Mesendoderm (in vitro differentiated cells): ENCODE data around the gene PLEKHJ1.
A peak's percentile ranks its signal among the peaks of the same experiment; 100 is the strongest.

Experiments
- DNase-seq: peaks from one replicate; pipeline ENCODE4 v3.0.0; 2013
- H2AK5ac ChIP-seq: 2 replicates; pipeline ENCODE4 v1.6.1; 2013; ENCODE audit warnings: low read length, inconsistent platforms
- H2BK120ac ChIP-seq: 2 replicates; pipeline ENCODE4 v1.6.1; 2013; ENCODE audit warnings: low read depth, mild to moderate bottlenecking, low read length, moderate library complexity, mixed read lengths
- H2BK15ac ChIP-seq: replicated peaks from 2 replicates; pipeline ENCODE4 v1.6.1; 2013; ENCODE audit warnings: low read depth, mild to moderate bottlenecking, moderate library complexity
- H2BK5ac ChIP-seq: 2 replicates; pipeline ENCODE4 v1.6.1; 2013; ENCODE audit warnings: low read length, inconsistent platforms
- H3K18ac ChIP-seq: 2 replicates; pipeline ENCODE4 v1.6.1; 2013; ENCODE audit warnings: mild to moderate bottlenecking, low read length, mixed read lengths
- H3K23ac ChIP-seq: one replicate; pipeline ENCODE4 v1.6.1; 2013; ENCODE audit warnings: low read length
- H3K27ac ChIP-seq: 2 replicates; pipeline ENCODE4 v1.5.1; 2013; ENCODE audit warnings: low read depth, mild to moderate bottlenecking, inconsistent platforms, low read length, moderate library complexity
- H3K27me3 ChIP-seq: 2 replicates; pipeline ENCODE4 v1.6.1; 2013; ENCODE audit warnings: low read length, control low read depth, mild to moderate bottlenecking, inconsistent platforms; ENCODE audit not compliant: insufficient read depth, poor library complexity
- H3K36me3 ChIP-seq: 2 replicates; pipeline ENCODE4 v1.6.1; 2013; ENCODE audit warnings: low read length, inconsistent platforms; ENCODE audit not compliant: control insufficient read depth, insufficient read depth
- H3K4ac ChIP-seq: one replicate; pipeline ENCODE4 v1.6.1; 2013; ENCODE audit warnings: low read depth, mild to moderate bottlenecking, low read length, moderate library complexity
- H3K4me1 ChIP-seq: 2 replicates; pipeline ENCODE4 v1.6.1; 2013; ENCODE audit warnings: low read depth, low read length, inconsistent platforms; ENCODE audit not compliant: control insufficient read depth
- H3K4me2 ChIP-seq: 2 replicates; pipeline ENCODE4 v1.6.1; 2013; ENCODE audit warnings: low read length
- H3K4me3 ChIP-seq: 2 replicates; pipeline ENCODE4 v1.5.1; 2013; ENCODE audit warnings: mild to moderate bottlenecking, low read length
- H3K56ac ChIP-seq: one replicate; pipeline ENCODE4 v1.6.1; 2013; ENCODE audit warnings: low read length
- H3K79me1 ChIP-seq: 2 replicates; pipeline ENCODE4 v1.6.1; 2013; ENCODE audit warnings: low read length, inconsistent platforms
- H3K79me2 ChIP-seq: 2 replicates; pipeline ENCODE4 v1.6.1; 2013; ENCODE audit warnings: mild to moderate bottlenecking, low read length; ENCODE audit not compliant: control insufficient read depth, insufficient read depth
- H3K9ac ChIP-seq: 2 replicates; pipeline ENCODE4 v1.6.1; 2013; ENCODE audit warnings: low read length, inconsistent platforms
- H4K5ac ChIP-seq: one replicate; pipeline ENCODE4 v1.6.1; 2013; ENCODE audit warnings: low read length
- H4K8ac ChIP-seq: one replicate; pipeline ENCODE4 v1.6.1; 2013; ENCODE audit warnings: low read depth, mild to moderate bottlenecking, control low read depth, low read length, moderate library complexity
- WGBS: extraction: QIAGEN DNeasy Blood & Tissue Kit; methylation state at CpG from one replicate; pipeline ENCODE4 v1.1.7; 2013; ENCODE audit warnings: low lambda C conversion rate, missing lambda C conversion rate; ENCODE audit not compliant: insufficient coverage; ENCODE audit errors: extremely low coverage; 5-methylcytosine and 5-hydroxymethylcytosine counted together

PLEKHJ1 gene

GRCh38 chr19:2215281-2215751, 20.8 kb downstream of the PLEKHJ1 start:
- H4K8ac ChIP-seq, result no peak overlapping the region
- no peak overlapping the region for H2BK5ac ChIP-seq
- H3K18ac ChIP-seq, result no peak overlapping the region
- H2AK5ac ChIP-seq, result no peak overlapping the region
- WGBS, result no CpG with 5 or more reads among the region's 31 CpGs
- H3K9ac ChIP-seq, result no peak overlapping the region
- no peak overlapping the region for H3K56ac ChIP-seq
- no peak overlapping the region for H4K5ac ChIP-seq
- DNase-seq, result peak; percentile 26
- no peaks in the 10 kb centered on the region for H3K27me3 ChIP-seq
- no peaks in the 10 kb centered on the region for H3K79me1 ChIP-seq
- H2BK120ac ChIP-seq, result no peak overlapping the region
- no peak overlapping the region for H3K4me2 ChIP-seq
- peaks cover 11% of the 10 kb centered on the region for H3K36me3 ChIP-seq
- no peak overlapping the region for H3K23ac ChIP-seq
- H2BK15ac ChIP-seq, result no peak overlapping the region
- no peak overlapping the region for H3K4me3 ChIP-seq
- no peaks in the 10 kb centered on the region for H3K79me2 ChIP-seq
- H3K4ac ChIP-seq, result no peak overlapping the region
- no peaks in the 10 kb centered on the region for H3K4me1 ChIP-seq
- H3K27ac ChIP-seq, result no peak overlapping the region

GRCh38 chr19:2214251-2214650, 21.9 kb downstream of the PLEKHJ1 start:
- peaks cover 11% of the 10 kb centered on the region for H3K36me3 ChIP-seq

DNA sequence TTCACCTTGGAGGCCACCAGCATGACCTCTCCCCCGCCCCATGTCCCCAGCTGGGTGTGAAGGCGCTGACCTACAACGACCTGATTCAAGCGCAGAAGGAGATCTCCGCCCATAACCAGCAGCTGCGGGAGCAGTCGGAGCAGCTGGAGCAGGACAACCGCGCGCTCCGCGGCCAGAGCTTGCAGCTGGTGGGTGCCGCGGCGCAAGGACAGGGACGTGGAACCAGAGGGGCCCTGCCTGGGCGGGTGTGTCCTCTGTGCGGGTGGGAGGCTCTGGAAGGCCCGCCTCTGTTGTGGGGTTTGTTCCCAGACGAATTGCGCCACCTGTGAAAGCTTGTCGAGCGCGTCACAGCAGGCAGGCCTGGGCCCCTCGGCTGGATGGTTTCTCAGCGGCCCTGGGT, 22.3 kb downstream of the PLEKHJ1 start:
- Histone ChIP-seq H3K27me3 (no peaks in the 10 kb centered on the region), H3K79me2 (no peaks in the 10 kb centered on the region), H4K8ac (no peak overlapping the region), H3K79me1 (no peaks in the 10 kb centered on the region), H2AK5ac (no peak overlapping the region), H3K27ac (no peak overlapping the region), H2BK120ac (no peak overlapping the region), H3K23ac (no peak overlapping the region), H3K36me3 (peaks cover 11% of the 10 kb centered on the region), H3K18ac (no peak overlapping the region), H2BK5ac (no peak overlapping the region), H2BK15ac (no peak overlapping the region), H3K4me3 (no peak overlapping the region), H4K5ac (no peak overlapping the region), H3K4me2 (no peak overlapping the region), H3K56ac (no peak overlapping the region), H3K4ac (no peak overlapping the region), H3K9ac (no peak overlapping the region), H3K4me1 (no peaks in the 10 kb centered on the region)
- no CpG with 5 or more reads among the region's 26 CpGs for WGBS
- DNase-seq, result no peak

More at GRCh38 chr19:2214251-2214650, 21.9 kb downstream of the PLEKHJ1 start:
- H3K27me3 ChIP-seq, result no peaks in the 10 kb centered on the region
- H3K27ac ChIP-seq, result no peak overlapping the region
- H2AK5ac ChIP-seq, result no peak overlapping the region
- H3K4me3 ChIP-seq, result no peak overlapping the region
- no peak overlapping the region for H2BK120ac ChIP-seq
- no peak overlapping the region for H3K4me2 ChIP-seq
- H2BK5ac ChIP-seq, result no peak overlapping the region
- no peak overlapping the region for H2BK15ac ChIP-seq
- H3K9ac ChIP-seq, result no peak overlapping the region
- no peaks in the 10 kb centered on the region for H3K79me1 ChIP-seq
- no peaks in the 10 kb centered on the region for H3K79me2 ChIP-seq
- H4K5ac ChIP-seq, result no peak overlapping the region
- H3K56ac ChIP-seq, result no peak overlapping the region
- H3K18ac ChIP-seq, result no peak overlapping the region
- H3K4me1 ChIP-seq, result no peaks in the 10 kb centered on the region
- no CpG with 5 or more reads among the region's 17 CpGs for WGBS
- H3K23ac ChIP-seq, result no peak overlapping the region
- H3K4ac ChIP-seq, result no peak overlapping the region
- no peak for DNase-seq
- no peak overlapping the region for H4K8ac ChIP-seq

DNA sequence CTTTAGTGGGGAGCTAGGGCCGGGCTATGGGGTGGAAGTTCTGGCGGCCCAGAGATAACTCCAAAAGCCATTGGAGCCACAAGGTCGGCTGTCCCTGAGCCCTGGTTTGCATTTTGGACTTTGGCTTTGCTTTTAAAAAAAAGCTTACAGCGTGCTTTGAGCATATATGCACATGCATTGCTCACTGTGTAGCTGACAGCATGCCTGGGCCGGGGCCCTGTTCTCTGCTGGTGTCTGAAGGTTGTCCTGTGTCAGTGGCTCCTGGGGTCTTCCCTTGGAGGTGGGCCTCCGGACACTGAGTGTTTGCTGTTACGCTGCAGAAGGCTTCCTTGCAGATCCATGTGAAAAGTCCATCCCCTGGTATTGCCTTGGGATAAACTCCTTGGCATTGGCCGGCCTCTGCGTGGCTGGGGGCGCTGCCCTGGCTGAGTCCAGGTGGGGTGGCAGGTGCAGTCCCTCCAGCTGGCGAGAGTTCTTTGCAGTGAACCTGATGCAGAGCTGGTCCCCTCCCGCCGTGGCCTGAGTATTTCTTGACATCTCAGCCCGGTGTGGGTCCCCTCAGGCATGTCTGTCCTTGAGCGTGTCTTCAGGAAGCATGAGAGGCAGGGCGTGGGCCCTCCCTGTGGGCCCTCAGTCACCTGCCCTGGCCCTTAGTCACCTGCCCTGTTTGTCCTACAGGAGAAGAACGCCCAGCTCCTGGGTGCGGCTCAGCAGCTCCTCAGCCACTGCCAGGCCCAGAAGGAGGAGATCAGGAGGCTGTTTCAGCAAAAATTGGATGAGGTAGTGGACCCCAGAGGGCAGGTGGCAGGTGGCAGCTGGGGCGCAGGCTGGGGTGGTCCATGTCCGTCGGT, 23.0 kb downstream of the PLEKHJ1 start:
- Histone ChIP-seq H3K18ac (no peak overlapping the region), H3K36me3 (peaks cover 11% of the 10 kb centered on the region), H3K4me3 (no peak overlapping the region), H3K4ac (no peak overlapping the region), H3K9ac (no peak overlapping the region), H4K8ac (no peak overlapping the region), H3K23ac (no peak overlapping the region), H2BK120ac (no peak overlapping the region), H4K5ac (no peak overlapping the region), H3K79me2 (no peaks in the 10 kb centered on the region), H2BK5ac (no peak overlapping the region), H2BK15ac (no peak overlapping the region), H3K27ac (no peak overlapping the region), H3K56ac (no peak overlapping the region), H3K4me2 (no peak overlapping the region), H3K4me1 (no peaks in the 10 kb centered on the region), H3K27me3 (no peaks in the 10 kb centered on the region), H2AK5ac (no peak overlapping the region), H3K79me1 (no peaks in the 10 kb centered on the region)
- no CpG with 5 or more reads among the region's 21 CpGs for WGBS
- DNase-seq, result no peak

DNA sequence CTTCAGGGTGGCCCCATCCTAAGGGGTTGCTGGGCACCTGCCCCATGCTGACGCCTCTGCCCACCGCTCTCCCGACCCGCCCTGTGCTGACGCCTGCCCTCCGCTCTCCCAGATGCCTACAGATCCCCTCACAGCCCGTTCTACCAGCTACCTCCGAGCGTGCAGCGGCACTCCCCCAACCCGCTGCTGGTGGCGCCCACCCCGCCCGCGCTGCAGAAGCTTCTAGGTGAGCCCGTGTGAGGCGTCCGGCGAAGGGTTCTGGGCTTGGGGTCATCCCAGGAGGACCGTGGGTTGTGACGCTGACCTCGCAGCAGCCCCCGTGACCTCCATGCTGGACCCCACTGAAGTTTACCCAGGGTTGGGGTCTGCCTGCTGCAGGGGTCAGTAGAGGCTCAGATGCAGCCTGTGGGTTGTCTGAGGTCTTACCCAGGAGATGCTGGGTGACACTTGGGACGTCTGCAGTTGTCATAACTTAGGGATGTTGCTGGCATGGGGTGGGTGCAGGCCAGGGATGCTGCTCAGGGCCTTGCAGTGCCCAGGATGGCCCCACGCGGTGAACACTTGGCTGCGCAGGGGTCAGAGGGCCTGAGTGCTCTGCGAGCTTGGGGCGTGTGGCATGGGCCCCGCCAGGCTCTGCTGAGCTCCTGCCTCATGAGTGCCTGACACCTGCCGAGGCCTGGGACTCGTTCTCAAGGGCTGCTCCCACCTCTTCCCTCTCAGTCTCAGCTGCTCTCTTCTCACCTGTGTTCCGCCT, 25.0 kb downstream of the PLEKHJ1 start:
- H2BK5ac ChIP-seq, result no peak overlapping the region
- H3K4me2 ChIP-seq, result no peak overlapping the region
- peaks cover 5% of the 10 kb centered on the region for H3K36me3 ChIP-seq
- H3K4ac ChIP-seq, result no peak overlapping the region
- no peaks in the 10 kb centered on the region for H3K27me3 ChIP-seq
- no peak overlapping the region for H2AK5ac ChIP-seq
- no peaks in the 10 kb centered on the region for H3K79me1 ChIP-seq
- WGBS, result no CpG with 5 or more reads among the region's 33 CpGs
- H4K8ac ChIP-seq, result no peak overlapping the region
- no peak overlapping the region for H4K5ac ChIP-seq
- H3K4me3 ChIP-seq, result no peak overlapping the region
- no peak overlapping the region for H2BK120ac ChIP-seq
- no peak overlapping the region for H3K27ac ChIP-seq
- H3K23ac ChIP-seq, result no peak overlapping the region
- H3K4me1 ChIP-seq, result no peaks in the 10 kb centered on the region
- no peak overlapping the region for H3K9ac ChIP-seq
- no peak overlapping the region for H3K18ac ChIP-seq
- no peak overlapping the region for H3K56ac ChIP-seq
- no peak for DNase-seq
- H2BK15ac ChIP-seq, result no peak overlapping the region
- no peaks in the 10 kb centered on the region for H3K79me2 ChIP-seq
